Smooth muscle cell (in vitro differentiated cells): ENCODE results near the gene SGO2. TPM values are rescaled to one million over a fixed set of nuclear protein-coding genes. Genes with fewer than 3 reads are reported as not detected.

Experiments
- DNase-seq: peaks from one replicate; lab custom pipeline; 2025; ENCODE audit not compliant: unreplicated experiment; lab: John Stamatoyannopoulos, UW
- H2AFZ ChIP-seq: fragments of 200-600 bp; sonication (generic); 2 replicates; pipeline ENCODE4 v1.6.0; 2016; ENCODE audit warnings: antibody characterized with exemption, low read depth, mild to moderate bottlenecking
- H3F3A ChIP-seq: fragments of 200-600 bp; sonication (generic); 2 replicates; pipeline ENCODE4 v1.6.0; 2017; ENCODE audit warnings: antibody characterized with exemption, low read depth
- H3K27ac ChIP-seq: fragments of 200-600 bp; sonication (generic); 2 replicates; pipeline ENCODE4 v1.5.1; 2016; ENCODE audit warnings: low read depth, mild to moderate bottlenecking
- H3K27me3 ChIP-seq: fragments of 200-600 bp; sonication (generic); 2 replicates; pipeline ENCODE4 v1.6.1; 2016; ENCODE audit warnings: low read depth, mild to moderate bottlenecking
- H3K36me3 ChIP-seq: fragments of 200-600 bp; sonication (generic); 2 replicates; pipeline ENCODE4 v1.5.1; 2016; ENCODE audit warnings: low read depth
- H3K4me1 ChIP-seq: fragments of 200-600 bp; sonication (generic); 2 replicates; pipeline ENCODE4 v1.5.1; 2016; ENCODE audit warnings: low read depth
- H3K4me2 ChIP-seq: fragments of 200-600 bp; sonication (generic); 2 replicates; pipeline ENCODE4 v1.6.0; 2016; ENCODE audit warnings: mild to moderate bottlenecking
- H3K4me3 ChIP-seq: fragments of 200-600 bp; sonication (generic); 2 replicates; pipeline ENCODE4 v1.5.1; 2016; ENCODE audit warnings: mild to moderate bottlenecking
- H3K79me2 ChIP-seq: fragments of 200-600 bp; sonication (generic); 2 replicates; pipeline ENCODE4 v1.6.0; 2016; ENCODE audit warnings: low read depth, mild to moderate bottlenecking
- H3K9ac ChIP-seq: fragments of 200-600 bp; sonication (generic); 2 replicates; pipeline ENCODE4 v1.6.0; 2016; ENCODE audit warnings: low read depth
- H3K9me3 ChIP-seq: fragments of 200-600 bp; sonication (generic); replicated peaks from 2 replicates; pipeline ENCODE4 v1.5.1; 2016; ENCODE audit warnings: low read depth
- H4K20me1 ChIP-seq: fragments of 200-600 bp; sonication (generic); 2 replicates; pipeline ENCODE4 v1.6.0; 2016; ENCODE audit warnings: low read depth
- WGBS: methylation state at CpG from one replicate; pipeline ENCODE4 v1.1.7; 2016; ENCODE audit warnings: low lambda C conversion rate; 5-methylcytosine and 5-hydroxymethylcytosine counted together
- polyA plus RNA-seq: library from polyadenylated mRNA; unstranded; fragments of >200 nt; fragmentation: Nextera tagmentation; extraction: Ambion mirVana; gene quantifications from 2 replicates; pipeline ENCODE4 v1.2.1, GENCODE V29; 2016
- total RNA-seq: library from RNA; depleted of rRNA; stranded (reverse); fragments of >200 nt; gene quantifications from 2 replicates; pipeline ENCODE4 v1.2.3, GENCODE V29; 2014
- TF ChIP-seq, protein P1 (sequence below): fragments of 200-600 bp; sonication (generic); IDR thresholded peaks from 2 replicates; pipeline ENCODE4 v1.5.1; 2017; ENCODE audit warnings: borderline replicate concordance, mild to moderate bottlenecking, antibody characterized with exemption; ENCODE audit not compliant: insufficient read depth, poor library complexity, severe bottlenecking

SGO2 gene
- total and polyA plus RNA-seq, 2 experiments from 2014 or later = 7.5 to 8.7 TPM

DNA sequence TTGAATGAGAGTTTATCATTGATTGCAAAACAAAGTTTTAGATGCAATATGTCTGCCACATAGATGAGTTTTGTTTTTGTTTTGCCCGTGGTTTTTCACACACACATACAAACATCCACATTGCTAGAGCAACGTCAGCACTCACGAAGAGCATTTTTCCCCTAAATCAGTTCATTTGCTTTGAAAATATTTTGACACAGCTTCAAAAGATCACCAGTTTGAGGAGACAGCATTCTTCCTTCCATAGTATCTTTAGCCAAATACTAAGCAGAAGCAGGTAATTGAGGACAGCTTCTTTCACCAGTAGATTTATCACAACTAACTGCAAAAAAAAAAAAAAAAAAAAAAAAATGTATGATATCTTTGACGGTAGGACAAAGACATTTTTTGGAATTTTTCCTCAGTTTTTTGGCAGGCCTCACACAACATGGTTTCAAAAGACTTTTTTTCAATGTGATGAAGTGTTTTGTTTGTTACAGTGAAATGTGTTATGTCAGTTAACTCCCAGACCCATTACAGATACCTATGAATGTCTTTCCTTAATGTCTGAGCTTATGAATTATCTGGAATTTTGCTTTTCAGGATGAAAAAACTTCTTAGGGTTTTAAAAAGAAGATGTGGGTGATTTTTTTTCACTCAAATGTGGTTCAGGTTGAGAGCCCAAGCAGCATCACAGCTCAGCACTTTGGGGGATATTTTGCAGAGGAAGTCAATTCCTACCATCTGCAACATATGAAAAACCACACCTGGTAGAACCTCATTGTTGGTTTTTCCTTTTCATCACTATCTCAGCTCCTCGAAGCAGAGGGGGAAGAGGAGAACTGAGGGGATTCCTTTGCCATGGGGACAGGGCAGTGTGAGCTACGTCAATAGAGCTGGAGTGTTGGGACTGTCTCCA lies 91.4 kb downstream of the SGO2 start:
- Histone ChIP-seq H3K4me2 (no peak overlapping the region), H3K79me2 (no peaks in the 10 kb centered on the region), H3K9ac (no peak overlapping the region), H3K4me1 (no peaks in the 10 kb centered on the region), H3K4me3 (no peak overlapping the region), H3K27ac (no peak overlapping the region), H2AFZ (no peak overlapping the region), H4K20me1 (no peaks in the 10 kb centered on the region), H3F3A (no peaks in the 10 kb centered on the region), H3K27me3 (no peaks in the 10 kb centered on the region), H3K36me3 (no peaks in the 10 kb centered on the region), H3K9me3 (no peaks in the 10 kb centered on the region)
- WGBS = 96% methylated on average over 6 of the region's 6 CpGs
- no peak for DNase-seq
- TF ChIP-seq, protein P1, sequence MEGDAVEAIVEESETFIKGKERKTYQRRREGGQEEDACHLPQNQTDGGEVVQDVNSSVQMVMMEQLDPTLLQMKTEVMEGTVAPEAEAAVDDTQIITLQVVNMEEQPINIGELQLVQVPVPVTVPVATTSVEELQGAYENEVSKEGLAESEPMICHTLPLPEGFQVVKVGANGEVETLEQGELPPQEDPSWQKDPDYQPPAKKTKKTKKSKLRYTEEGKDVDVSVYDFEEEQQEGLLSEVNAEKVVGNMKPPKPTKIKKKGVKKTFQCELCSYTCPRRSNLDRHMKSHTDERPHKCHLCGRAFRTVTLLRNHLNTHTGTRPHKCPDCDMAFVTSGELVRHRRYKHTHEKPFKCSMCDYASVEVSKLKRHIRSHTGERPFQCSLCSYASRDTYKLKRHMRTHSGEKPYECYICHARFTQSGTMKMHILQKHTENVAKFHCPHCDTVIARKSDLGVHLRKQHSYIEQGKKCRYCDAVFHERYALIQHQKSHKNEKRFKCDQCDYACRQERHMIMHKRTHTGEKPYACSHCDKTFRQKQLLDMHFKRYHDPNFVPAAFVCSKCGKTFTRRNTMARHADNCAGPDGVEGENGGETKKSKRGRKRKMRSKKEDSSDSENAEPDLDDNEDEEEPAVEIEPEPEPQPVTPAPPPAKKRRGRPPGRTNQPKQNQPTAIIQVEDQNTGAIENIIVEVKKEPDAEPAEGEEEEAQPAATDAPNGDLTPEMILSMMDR = no peak

DNA sequence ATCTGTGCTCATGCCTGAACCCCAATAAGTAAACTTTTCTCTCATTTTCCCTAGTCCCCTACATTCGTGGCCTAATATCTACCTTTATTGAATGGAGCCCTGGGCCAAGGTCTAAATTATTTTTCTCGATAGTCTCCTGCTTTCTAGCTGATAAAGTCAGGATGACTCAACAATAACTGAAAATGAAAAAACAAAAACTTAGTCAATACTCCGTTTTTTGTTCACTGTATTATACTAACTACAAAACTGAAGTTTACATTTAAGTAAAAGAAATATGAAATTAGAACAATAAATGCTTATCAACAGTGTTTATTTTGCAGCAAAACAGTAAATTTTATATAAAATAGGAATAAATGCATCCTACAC lies 92.0 kb downstream of the SGO2 start:
- Histone ChIP-seq H3K4me1 (no peaks in the 10 kb centered on the region), H3K9ac (no peak overlapping the region), H3K27ac (no peak overlapping the region), H3K4me2 (no peak overlapping the region), H2AFZ (no peak overlapping the region), H3K36me3 (no peaks in the 10 kb centered on the region), H3K79me2 (no peaks in the 10 kb centered on the region), H3K4me3 (no peak overlapping the region), H4K20me1 (no peaks in the 10 kb centered on the region), H3F3A (no peaks in the 10 kb centered on the region), H3K9me3 (no peaks in the 10 kb centered on the region), H3K27me3 (no peaks in the 10 kb centered on the region)
- DNase-seq = no peak
- TF ChIP-seq, protein P1 = no peak
- 85% methylated on average over 3 of the region's 3 CpGs for WGBS

DNA sequence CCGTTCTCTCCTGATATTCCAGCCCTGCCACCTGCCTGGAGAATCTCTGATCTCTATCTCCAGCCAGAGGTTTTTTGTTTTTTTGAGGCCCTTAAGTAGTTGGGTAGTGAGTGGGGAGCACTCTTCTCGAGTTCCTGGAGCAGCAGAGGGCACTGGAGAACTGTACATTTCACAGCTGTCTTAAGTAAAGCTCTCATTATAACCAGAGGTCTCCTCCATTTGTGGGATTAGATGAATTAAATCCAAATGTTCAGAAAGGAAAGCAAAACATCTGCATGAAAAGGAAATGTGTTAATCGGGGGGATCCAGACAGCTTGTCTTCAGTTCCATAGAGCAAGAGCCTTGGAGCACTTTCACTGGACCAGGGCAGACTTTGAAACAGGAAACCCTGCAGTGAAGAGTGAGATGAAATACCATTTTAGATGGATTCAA lies 92.6 kb downstream of the SGO2 start:
- H3K79me2 ChIP-seq = no peaks in the 10 kb centered on the region
- DNase-seq = no peak
- WGBS = 65% methylated on average over 3 of the region's 3 CpGs
- no peaks in the 10 kb centered on the region for H3K36me3 ChIP-seq
- H3K27ac ChIP-seq = no peak overlapping the region
- H3K4me3 ChIP-seq = no peak overlapping the region
- H3K9ac ChIP-seq = no peak overlapping the region
- H3K4me2 ChIP-seq = no peak overlapping the region
- peak overlapping the region; percentile 4 for H2AFZ ChIP-seq
- H3K9me3 ChIP-seq = no peaks in the 10 kb centered on the region
- no peaks in the 10 kb centered on the region for H3K27me3 ChIP-seq
- TF ChIP-seq, protein P1 = no peak
- H3F3A ChIP-seq = no peaks in the 10 kb centered on the region
- H4K20me1 ChIP-seq = no peaks in the 10 kb centered on the region
- no peaks in the 10 kb centered on the region for H3K4me1 ChIP-seq

DNA sequence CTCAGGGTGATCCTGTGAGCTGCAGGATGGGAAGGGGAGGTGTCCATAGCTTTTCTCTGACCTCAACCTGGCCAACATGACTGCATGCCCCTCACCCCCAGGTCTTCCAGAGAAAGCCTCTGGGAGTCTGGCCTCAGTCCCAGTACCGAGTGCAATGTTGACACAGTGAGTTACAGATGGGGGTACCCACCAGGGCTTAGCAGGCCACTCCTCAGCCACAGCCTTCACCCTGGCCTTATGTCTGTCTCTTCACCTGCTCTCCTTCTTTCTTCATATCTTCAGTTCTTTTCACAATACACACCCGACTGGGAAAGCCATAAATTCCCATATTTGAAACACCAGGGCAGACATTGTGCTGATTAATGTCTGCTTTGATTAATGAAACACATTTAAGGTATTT lies 93.3 kb downstream of the SGO2 start:
- Histone ChIP-seq H4K20me1 (no peaks in the 10 kb centered on the region), H3K9ac (no peak overlapping the region), H2AFZ (no peak overlapping the region), H3K27me3 (no peaks in the 10 kb centered on the region), H3K9me3 (no peaks in the 10 kb centered on the region), H3K4me2 (no peak overlapping the region), H3K4me1 (no peaks in the 10 kb centered on the region), H3K36me3 (no peaks in the 10 kb centered on the region), H3F3A (no peaks in the 10 kb centered on the region), H3K79me2 (no peaks in the 10 kb centered on the region), H3K4me3 (no peak overlapping the region), H3K27ac (no peak overlapping the region)
- WGBS = 81% methylated on average over 2 of the region's 2 CpGs
- TF ChIP-seq, protein P1 = no peak
- no peak for DNase-seq
